Stimulated activated CD8-positive, alpha-beta memory T cell treated with anti-CD3 and anti-CD28 coated beads, Interleukin-4, amount 100 ng/mL, for 1 hour (primary cell): Measurements from ENCODE around the gene RWDD1.
A peak's percentile ranks its signal among the peaks of the same experiment; 100 is the strongest.

Experiments used
- DNase-seq, 2 donors: peaks; one replicate each; pipeline ENCODE4 v3.0.0-alpha.2; 2020; ENCODE audit warnings: low read depth in 2 of 2, low spot score in 1 of 2

The RWDD1 gene

GRCh38 chr6:116570856-116571682, at the start of gene RWDD1:
Gene RWDD1 (plus strand): TSS chr6:116571504. CDS start chr6:116571583, 79 bp downstream.
- DNase-seq, result peak; percentile 92 to 96

- no peak for DNase-seq
Observed at GRCh38 chr6:116522896-116523295, 48.4 kb upstream of the RWDD1 start.

- DNase-seq, result no peak
Observed at GRCh38 chr6:116524236-116524635, 47.1 kb upstream of the RWDD1 start.

GRCh38 chr6:116528133-116528532, 43.2 kb upstream of the RWDD1 start:
- no peak for DNase-seq

- no peak for DNase-seq
Observed at GRCh38 chr6:116528780-116529179, 42.5 kb upstream of the RWDD1 start.

GRCh38 chr6:116529466-116530290, 41.6 kb upstream of the RWDD1 start:
- DNase-seq, result no peak

GRCh38 chr6:116530436-116530835, 40.9 kb upstream of the RWDD1 start:
- no peak for DNase-seq

GRCh38 chr6:116531675-116532570, 39.4 kb upstream of the RWDD1 start:
- peak in 1 of 2 donors; percentile 11 for DNase-seq

GRCh38 chr6:116533233-116533957, 37.9 kb upstream of the RWDD1 start:
- no peak for DNase-seq

GRCh38 chr6:116535109-116535508, 36.2 kb upstream of the RWDD1 start:
- DNase-seq, result no peak

GRCh38 chr6:116536216-116536621, 35.1 kb upstream of the RWDD1 start:
- DNase-seq, result no peak

GRCh38 chr6:116542426-116542825, 28.9 kb upstream of the RWDD1 start:
- DNase-seq, result no peak

GRCh38 chr6:116543149-116543548, 28.2 kb upstream of the RWDD1 start:
- no peak for DNase-seq

GRCh38 chr6:116545651-116546050, 25.7 kb upstream of the RWDD1 start, which contains the start of gene TRAPPC3L:
Gene TRAPPC3L (minus strand): TSS chr6:116545684. CDS start chr6:116545514, 170 bp downstream.
- DNase-seq, result no peak

GRCh38 chr6:116547358-116547757, 23.9 kb upstream of the RWDD1 start:
- no peak for DNase-seq

- no peak for DNase-seq
Observed at GRCh38 chr6:116550796-116551195, 20.5 kb upstream of the RWDD1 start.

- DNase-seq, result no peak
Observed at GRCh38 chr6:116553451-116553850, 17.9 kb upstream of the RWDD1 start, which contains the start of gene CALHM4. Gene CALHM4 (plus strand): TSS chr6:116553751. CDS start chr6:116553794, 43 bp downstream.

GRCh38 chr6:116556065-116556464, 15.2 kb upstream of the RWDD1 start:
- no peak for DNase-seq

GRCh38 chr6:116556814-116557415, 14.4 kb upstream of the RWDD1 start:
- no peak for DNase-seq

- DNase-seq, result no peak
Observed at GRCh38 chr6:116557893-116558292, 13.4 kb upstream of the RWDD1 start.
